Measurements from ENCODE around the gene NUDT14. TPM values are rescaled to one million over a fixed set of nuclear protein-coding genes. Genes with fewer than 3 reads are reported as not detected.

The NUDT14 gene
- total RNA-seq, 1 donor from 2014 or later, result 87.4 TPM

GRCh38 chr14:105187116-105187515, 6.0 kb upstream of the NUDT14 start:
- no peak for DNase-seq (ENCODE audit: low read depth)
- H3K27me3 ChIP-seq (ENCODE audit: control insufficient read depth, insufficient read depth, low read length), result peaks cover 13% of the 10 kb centered on the region
- TF ChIP-seq CTCF (IDR thresholded peaks at IDR 0.05; ENCODE audit: insufficient read depth, low read length, poor library complexity, severe bottlenecking), result no peak
- no peaks in the 10 kb centered on the region for H3K36me3 ChIP-seq (ENCODE audit: control insufficient read depth, insufficient read depth, low read length)
- H3K4me3 ChIP-seq (ENCODE audit: low read depth, low read length), result no peak overlapping the region

- no peak for DNase-seq (ENCODE audit: low read depth)
- Histone ChIP-seq H3K36me3 (ENCODE audit: control insufficient read depth, insufficient read depth, low read length) (no peaks in the 10 kb centered on the region), H3K27me3 (ENCODE audit: control insufficient read depth, insufficient read depth, low read length) (peaks cover 20% of the 10 kb centered on the region), H3K4me3 (ENCODE audit: low read depth, low read length) (no peak overlapping the region)
- TF ChIP-seq CTCF (IDR thresholded peaks at IDR 0.05; ENCODE audit: insufficient read depth, low read length, poor library complexity, severe bottlenecking), result no peak
These were observed 4.9 kb upstream of the NUDT14 start for GRCh38 chr14:105185973-105186372.

- no peak overlapping the region for H3K4me3 ChIP-seq (ENCODE audit: low read depth, low read length)
- TF ChIP-seq CTCF (IDR thresholded peaks at IDR 0.05; ENCODE audit: insufficient read depth, low read length, poor library complexity, severe bottlenecking), result no peak
- peaks cover 20% of the 10 kb centered on the region for H3K27me3 ChIP-seq (ENCODE audit: control insufficient read depth, insufficient read depth, low read length)
- no peak for DNase-seq (ENCODE audit: low read depth)
- H3K36me3 ChIP-seq (ENCODE audit: control insufficient read depth, insufficient read depth, low read length), result no peaks in the 10 kb centered on the region
These were observed 3.9 kb upstream of the NUDT14 start for GRCh38 chr14:105185001-105185400.

- Histone ChIP-seq H3K27me3 (ENCODE audit: control insufficient read depth, insufficient read depth, low read length) (peaks cover 20% of the 10 kb centered on the region), H3K36me3 (ENCODE audit: control insufficient read depth, insufficient read depth, low read length) (no peaks in the 10 kb centered on the region), H3K4me3 (ENCODE audit: low read depth, low read length) (no peak overlapping the region)
- DNase-seq (ENCODE audit: low read depth), result no peak
- no peak for TF ChIP-seq CTCF (IDR thresholded peaks at IDR 0.05; ENCODE audit: insufficient read depth, low read length, poor library complexity, severe bottlenecking)
These were observed 3.3 kb upstream of the NUDT14 start for GRCh38 chr14:105184461-105184860.

- Histone ChIP-seq H3K4me3 (ENCODE audit: low read depth, low read length) (no peak overlapping the region), H3K27me3 (ENCODE audit: control insufficient read depth, insufficient read depth, low read length) (peaks cover 15% of the 10 kb centered on the region), H3K36me3 (ENCODE audit: control insufficient read depth, insufficient read depth, low read length) (no peaks in the 10 kb centered on the region)
- no peak for TF ChIP-seq CTCF (IDR thresholded peaks at IDR 0.05; ENCODE audit: insufficient read depth, low read length, poor library complexity, severe bottlenecking)
- no peak for DNase-seq (ENCODE audit: low read depth)
These were observed 1.3 kb upstream of the NUDT14 start for GRCh38 chr14:105182296-105183020.

All from kidney epithelial cell (primary cell).